ENCODE results near the gene MAGEH1.

Gene MAGEH1

GRCh38 chrX:55488593-55489313 is 36.8 kb downstream of the MAGEH1 start:
- DNase-seq (ENCODE audit: low read depth), result no peak
- peak; percentile 7 for TF ChIP-seq CTCF (IDR thresholded peaks at IDR 0.05; ENCODE audit: low read depth, low read length, missing control alignments)
- H3K4me3 ChIP-seq (ENCODE audit: low read depth, low read length), result peak overlapping the region; percentile 81

GRCh38 chrX:55489314-55490009 is 37.5 kb downstream of the MAGEH1 start, which contains the start of gene USP51:
USP51 (minus strand) TSS chrX:55489848; CDS start chrX:55488939, 909 bp downstream.
- H3K4me3 ChIP-seq (ENCODE audit: low read depth, low read length), result peak within 1 kb of the TSS; percentile 81
- no peak for DNase-seq (ENCODE audit: low read depth)
- TF ChIP-seq CTCF (IDR thresholded peaks at IDR 0.05; ENCODE audit: low read depth, low read length, missing control alignments), result peak; percentile 6

GRCh38 chrX:55490121-55490520 is 38.2 kb downstream of the MAGEH1 start:
- no peak for DNase-seq (ENCODE audit: low read depth)
- TF ChIP-seq CTCF (IDR thresholded peaks at IDR 0.05; ENCODE audit: low read depth, low read length, missing control alignments), result no peak
- peak overlapping the region; percentile 81 for H3K4me3 ChIP-seq (ENCODE audit: low read depth, low read length)

DNA sequence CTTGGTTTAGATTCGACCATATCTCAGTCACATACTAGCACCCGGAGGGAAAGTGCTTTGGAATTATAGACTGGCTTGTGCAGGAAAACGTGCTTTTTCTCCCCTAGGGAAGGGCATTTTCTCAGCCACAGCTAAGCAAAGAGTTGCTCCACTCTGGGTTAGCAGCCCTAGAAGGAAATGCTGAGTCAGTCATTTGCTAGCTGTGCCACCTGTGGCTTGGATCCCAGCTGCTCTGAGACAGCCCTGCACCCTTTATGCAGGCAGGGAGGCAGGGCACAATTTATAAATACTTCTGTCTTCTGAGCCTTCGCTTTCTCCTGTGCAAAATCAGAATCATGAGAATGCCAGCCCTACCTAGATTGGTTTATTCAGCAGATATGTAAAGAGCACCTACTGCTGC is 39.0 kb downstream of the MAGEH1 start:
- TF ChIP-seq CTCF (IDR thresholded peaks at IDR 0.05; ENCODE audit: low read depth, low read length, missing control alignments), result no peak
- no peak overlapping the region for H3K4me3 ChIP-seq (ENCODE audit: low read depth, low read length)
- no peak for DNase-seq (ENCODE audit: low read depth)

Measured in GM12864 (cell line).